Measurements from ENCODE around the gene SVOPL.

The SVOPL gene

DNA sequence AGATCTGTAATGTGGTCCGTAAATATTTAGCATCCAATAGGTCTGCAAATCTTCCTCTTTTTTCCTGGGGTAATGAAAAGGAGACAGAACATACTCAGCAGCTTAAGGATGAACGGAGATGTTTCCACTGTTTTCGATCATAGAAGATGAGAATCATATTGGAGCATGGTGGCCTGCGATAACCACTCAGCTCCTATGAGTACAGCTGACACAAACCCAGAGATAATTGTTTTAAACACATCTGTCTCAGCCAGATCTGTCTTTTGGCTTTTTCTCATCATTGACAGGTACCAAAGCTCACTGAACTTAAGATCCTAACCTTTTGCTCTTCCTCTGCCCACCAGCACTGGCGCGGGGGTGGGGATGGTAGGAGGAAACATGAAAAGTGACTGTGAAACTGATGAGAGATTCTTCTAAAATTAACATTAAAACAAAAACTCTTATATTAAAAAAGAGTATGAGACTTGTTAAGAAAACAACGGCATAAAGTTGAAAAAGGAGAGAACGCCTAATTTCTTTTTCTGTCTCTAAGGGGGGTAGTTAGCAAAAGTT lies 71.0 kb downstream of the SVOPL start:
- TF ChIP-seq, protein P1, sequence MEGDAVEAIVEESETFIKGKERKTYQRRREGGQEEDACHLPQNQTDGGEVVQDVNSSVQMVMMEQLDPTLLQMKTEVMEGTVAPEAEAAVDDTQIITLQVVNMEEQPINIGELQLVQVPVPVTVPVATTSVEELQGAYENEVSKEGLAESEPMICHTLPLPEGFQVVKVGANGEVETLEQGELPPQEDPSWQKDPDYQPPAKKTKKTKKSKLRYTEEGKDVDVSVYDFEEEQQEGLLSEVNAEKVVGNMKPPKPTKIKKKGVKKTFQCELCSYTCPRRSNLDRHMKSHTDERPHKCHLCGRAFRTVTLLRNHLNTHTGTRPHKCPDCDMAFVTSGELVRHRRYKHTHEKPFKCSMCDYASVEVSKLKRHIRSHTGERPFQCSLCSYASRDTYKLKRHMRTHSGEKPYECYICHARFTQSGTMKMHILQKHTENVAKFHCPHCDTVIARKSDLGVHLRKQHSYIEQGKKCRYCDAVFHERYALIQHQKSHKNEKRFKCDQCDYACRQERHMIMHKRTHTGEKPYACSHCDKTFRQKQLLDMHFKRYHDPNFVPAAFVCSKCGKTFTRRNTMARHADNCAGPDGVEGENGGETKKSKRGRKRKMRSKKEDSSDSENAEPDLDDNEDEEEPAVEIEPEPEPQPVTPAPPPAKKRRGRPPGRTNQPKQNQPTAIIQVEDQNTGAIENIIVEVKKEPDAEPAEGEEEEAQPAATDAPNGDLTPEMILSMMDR (IDR thresholded peaks at IDR 0.05; ENCODE audit: low read depth, low read length), result no peak
- Histone ChIP-seq H3K27ac (no peak overlapping the region), H3K4me3 (ENCODE audit: low read depth, low read length) (no peak overlapping the region), H3K36me3 (no peaks in the 10 kb centered on the region), H3K27me3 (ENCODE audit: insufficient read depth, low read depth, severe bottlenecking) (no peaks in the 10 kb centered on the region), H3K9me3 (ENCODE audit: severe bottlenecking) (no peaks in the 10 kb centered on the region)
- no peak for DNase-seq

DNA sequence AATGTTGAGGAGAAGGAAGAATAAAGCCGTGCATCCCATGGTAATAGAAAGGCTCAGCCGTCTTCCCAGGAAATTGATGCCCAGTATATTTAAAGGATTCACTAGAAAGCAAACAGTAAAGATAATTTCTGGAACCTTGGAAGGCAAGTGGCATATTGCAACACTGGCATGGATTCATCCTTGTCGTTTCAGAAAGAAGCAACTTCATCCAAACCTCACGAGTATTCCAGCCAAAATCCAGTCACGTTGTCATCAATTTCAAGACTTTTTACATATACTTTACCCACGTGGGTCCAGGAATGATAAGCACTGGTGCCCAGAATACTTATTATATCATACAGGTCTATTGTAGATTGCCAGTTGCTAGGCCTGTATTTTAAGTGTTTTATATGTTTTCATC lies 73.8 kb downstream of the SVOPL start:
- Histone ChIP-seq H3K4me3 (ENCODE audit: low read depth, low read length) (no peak overlapping the region), H3K27me3 (ENCODE audit: insufficient read depth, low read depth, severe bottlenecking) (no peaks in the 10 kb centered on the region), H3K27ac (no peak overlapping the region), H3K9me3 (ENCODE audit: severe bottlenecking) (no peaks in the 10 kb centered on the region), H3K36me3 (no peaks in the 10 kb centered on the region)
- TF ChIP-seq, protein P1 (IDR thresholded peaks at IDR 0.05; ENCODE audit: low read depth, low read length), result no peak
- DNase-seq, result no peak

DNA sequence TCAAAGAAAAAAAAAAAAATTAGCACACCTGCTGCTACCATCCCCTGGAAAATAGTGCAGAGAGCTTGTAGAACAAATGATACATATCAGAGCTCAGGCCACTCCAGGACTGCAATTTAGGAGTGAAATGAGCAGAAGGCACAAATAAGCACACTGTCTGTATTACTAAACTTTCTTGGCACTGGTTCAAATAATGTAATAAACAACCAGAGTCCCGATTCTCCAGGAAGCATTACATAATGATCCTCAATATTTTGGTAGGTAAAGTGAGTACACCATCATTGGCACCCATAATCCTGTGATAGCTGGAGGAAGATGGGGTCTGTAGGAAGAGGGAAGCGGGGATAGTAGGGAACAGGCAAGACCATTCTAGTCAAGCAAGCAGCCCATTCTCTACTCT lies 74.3 kb downstream of the SVOPL start:
- no peak for DNase-seq
- no peaks in the 10 kb centered on the region for H3K27me3 ChIP-seq (ENCODE audit: insufficient read depth, low read depth, severe bottlenecking)
- H3K9me3 ChIP-seq (ENCODE audit: severe bottlenecking), result no peaks in the 10 kb centered on the region
- H3K4me3 ChIP-seq (ENCODE audit: low read depth, low read length), result no peak overlapping the region
- H3K36me3 ChIP-seq, result no peaks in the 10 kb centered on the region
- no peak overlapping the region for H3K27ac ChIP-seq
- TF ChIP-seq, protein P1 (IDR thresholded peaks at IDR 0.05; ENCODE audit: low read depth, low read length), result no peak

DNA sequence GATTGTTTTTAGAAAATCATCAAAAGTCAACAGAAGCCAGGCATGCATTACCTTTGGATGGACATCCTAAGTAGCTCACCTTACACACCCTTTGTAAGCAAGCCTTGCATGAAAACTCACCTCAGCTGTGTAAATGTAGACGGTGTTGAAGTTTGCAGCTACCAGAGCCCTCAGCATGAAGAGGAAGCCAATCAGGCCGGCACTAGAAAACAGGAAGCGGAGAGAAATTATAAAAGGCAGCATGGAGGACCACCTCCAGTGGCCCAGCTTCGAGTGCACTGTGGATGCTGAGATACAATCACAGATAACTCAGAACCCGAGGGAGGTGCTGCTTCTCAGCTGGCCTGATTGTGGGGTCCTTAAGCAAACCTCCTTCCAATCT lies 75.3 kb downstream of the SVOPL start:
- no peak overlapping the region for H3K4me3 ChIP-seq (ENCODE audit: low read depth, low read length)
- H3K36me3 ChIP-seq, result no peaks in the 10 kb centered on the region
- TF ChIP-seq, protein P1 (IDR thresholded peaks at IDR 0.05; ENCODE audit: low read depth, low read length), result no peak
- no peak overlapping the region for H3K27ac ChIP-seq
- DNase-seq, result no peak
- H3K27me3 ChIP-seq (ENCODE audit: insufficient read depth, low read depth, severe bottlenecking), result no peaks in the 10 kb centered on the region
- no peaks in the 10 kb centered on the region for H3K9me3 ChIP-seq (ENCODE audit: severe bottlenecking)

DNA sequence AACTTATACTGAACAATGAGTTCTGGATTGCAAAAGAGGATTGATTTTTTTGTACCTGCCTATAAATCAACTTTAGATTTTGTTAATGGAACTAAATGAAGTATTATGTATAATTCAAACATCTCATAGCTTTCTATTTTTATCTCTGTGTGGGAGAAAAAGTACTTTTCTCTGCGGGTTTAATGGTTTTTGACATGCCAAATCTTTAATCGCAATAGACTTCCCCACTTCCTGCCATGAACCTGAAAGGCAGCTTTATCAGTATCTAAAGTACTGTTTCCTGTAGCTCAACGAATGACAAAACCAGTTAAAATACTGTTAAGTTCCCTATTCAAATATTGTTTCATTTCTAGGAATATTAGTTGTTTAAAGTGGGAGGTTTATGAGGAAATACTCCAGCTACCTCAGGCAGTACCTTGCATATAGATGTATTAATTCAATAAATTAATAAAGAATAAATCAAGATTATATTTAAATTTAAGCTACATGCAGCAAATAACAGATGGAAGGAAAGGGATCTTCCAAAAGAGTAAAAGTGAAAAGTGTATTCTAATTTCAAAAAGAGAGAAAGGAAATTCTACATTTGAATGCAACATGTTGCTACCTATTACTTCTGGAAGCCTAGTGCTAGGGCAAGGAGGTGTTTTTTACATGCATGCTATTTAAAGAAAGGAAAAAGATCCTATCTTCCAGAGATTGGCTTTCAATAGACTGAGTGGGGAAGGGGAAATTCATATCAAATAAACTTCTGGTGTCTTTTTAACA lies 75.9 kb downstream of the SVOPL start:
- Histone ChIP-seq H3K9me3 (ENCODE audit: severe bottlenecking) (no peaks in the 10 kb centered on the region), H3K4me3 (ENCODE audit: low read depth, low read length) (no peak overlapping the region), H3K27ac (no peak overlapping the region), H3K36me3 (no peaks in the 10 kb centered on the region), H3K27me3 (ENCODE audit: insufficient read depth, low read depth, severe bottlenecking) (no peaks in the 10 kb centered on the region)
- TF ChIP-seq, protein P1 (IDR thresholded peaks at IDR 0.05; ENCODE audit: low read depth, low read length), result no peak
- no peak for DNase-seq

DNA sequence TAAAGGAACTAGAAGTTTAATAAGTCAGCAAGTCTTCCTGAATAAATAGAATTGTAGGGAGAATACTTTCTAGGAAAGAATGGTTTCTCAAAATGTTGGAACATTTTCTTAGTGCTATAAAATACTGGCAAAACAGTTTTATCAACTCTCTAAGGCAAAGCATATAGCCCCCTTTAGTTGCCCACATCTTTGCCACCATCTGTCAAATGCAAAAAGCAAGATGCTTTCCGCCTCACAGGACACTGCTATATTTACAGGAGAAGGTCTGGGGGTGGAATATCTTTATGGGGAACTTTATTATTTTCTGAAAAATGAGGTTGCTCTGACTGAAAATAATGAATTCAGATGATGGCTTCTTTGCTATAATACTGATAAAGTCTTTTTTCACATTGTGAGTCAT lies 78.3 kb downstream of the SVOPL start:
- Histone ChIP-seq H3K27ac (no peak overlapping the region), H3K36me3 (no peaks in the 10 kb centered on the region), H3K4me3 (ENCODE audit: low read depth, low read length) (no peak overlapping the region), H3K9me3 (ENCODE audit: severe bottlenecking) (no peaks in the 10 kb centered on the region), H3K27me3 (ENCODE audit: insufficient read depth, low read depth, severe bottlenecking) (no peaks in the 10 kb centered on the region)
- TF ChIP-seq, protein P1 (IDR thresholded peaks at IDR 0.05; ENCODE audit: low read depth, low read length), result no peak
- DNase-seq, result no peak
